Measurements from ENCODE around the gene MASP1. TPM values are rescaled to one million over a fixed set of nuclear protein-coding genes. Genes with fewer than 3 reads are reported as not detected.

The MASP1 gene
- total RNA-seq, 1 experiment from 2014 or later: not detected

GRCh38 chr3:187193181-187193580, 98.4 kb downstream of the MASP1 start:
- H3K27ac ChIP-seq (ENCODE audit: low read length): no peak overlapping the region
- ChIA-PET CTCF (no interaction called here), POLR2A (interaction anchor here (0.6 kb wide), 1 partner anchor 28 kb away, joined by 3 read pairs; no protein-coding TSS in a partner anchor)
- no peak for DNase-seq (ENCODE audit: low read depth, low spot score)
- no peak overlapping the region for H3K4me3 ChIP-seq (ENCODE audit: low read depth in 2 of 2, low read length in 2 of 2)
- TF ChIP-seq POLR2AphosphoS5 (IDR thresholded peaks at IDR 0.05; ENCODE audit: low read depth, low read length) (no peak), TCF7L2 (IDR thresholded peaks at IDR 0.05; ENCODE audit: low read depth, low read length) (no peak), SIN3A (IDR thresholded peaks at IDR 0.05; ENCODE audit: borderline replicate concordance, insufficient read depth, low read depth, low read length) (no peak), REST (IDR thresholded peaks at IDR 0.05; ENCODE audit: insufficient read depth in 1 of 2, low read depth in 2 of 2, low read length in 1 of 2) (no peak), CTCF (IDR thresholded peaks at IDR 0.05) (no peak)
- H3K9me3 ChIP-seq (ENCODE audit: control insufficient read depth, insufficient read depth, low read depth, low read length): no peaks in the 10 kb centered on the region
- ATAC-seq: no peak
- intact Hi-C loops (cut with micrococcal nuclease; ENCODE audit: unreplicated experiment) (no loop called here), in situ Hi-C loops (cut with HindIII; ENCODE audit: low pct_unique_long_range_greater_than_20kb, low sequenced_read_pairs) (no loop called here)
- no TSS peak for BruUV-seq (replicated peaks)
- no peaks in the 10 kb centered on the region for H3K36me3 ChIP-seq (ENCODE audit: control insufficient read depth, insufficient read depth, low read length)
- peaks cover 19% of the 10 kb centered on the region for H3K27me3 ChIP-seq (ENCODE audit: control insufficient read depth, insufficient read depth, low read length)
- no peaks in the 10 kb centered on the region for H3K4me1 ChIP-seq (ENCODE audit: control insufficient read depth, insufficient read depth, low read length)

GRCh38 chr3:187191271-187191670, 100.3 kb downstream of the MASP1 start:
- Histone ChIP-seq H3K27ac (ENCODE audit: low read length) (no peak overlapping the region), H3K36me3 (ENCODE audit: control insufficient read depth, insufficient read depth, low read length) (no peaks in the 10 kb centered on the region), H3K4me3 (ENCODE audit: low read depth in 2 of 2, low read length in 2 of 2) (no peak overlapping the region), H3K9me3 (ENCODE audit: control insufficient read depth, insufficient read depth, low read depth, low read length) (no peaks in the 10 kb centered on the region), H3K4me1 (ENCODE audit: control insufficient read depth, insufficient read depth, low read length) (no peaks in the 10 kb centered on the region), H3K27me3 (ENCODE audit: control insufficient read depth, insufficient read depth, low read length) (peaks cover 18% of the 10 kb centered on the region)
- BruUV-seq (replicated peaks): no TSS peak
- POLR2A ChIA-PET: interaction anchor here (0.6 kb wide), 1 partner anchor 135 kb away, joined by 3 read pairs; no protein-coding TSS in a partner anchor
- in situ Hi-C loops (cut with HindIII; ENCODE audit: low pct_unique_long_range_greater_than_20kb, low sequenced_read_pairs) (no loop called here), intact Hi-C loops (cut with micrococcal nuclease; ENCODE audit: unreplicated experiment) (no loop called here)
- CTCF ChIA-PET: no interaction called here
- ATAC-seq: no peak
- TF ChIP-seq REST (IDR thresholded peaks at IDR 0.05; ENCODE audit: insufficient read depth in 1 of 2, low read depth in 2 of 2, low read length in 1 of 2): no peak
- no peak for TF ChIP-seq CTCF (IDR thresholded peaks at IDR 0.05)
- TF ChIP-seq SIN3A (IDR thresholded peaks at IDR 0.05; ENCODE audit: borderline replicate concordance, insufficient read depth, low read depth, low read length): no peak
- TF ChIP-seq POLR2AphosphoS5 (IDR thresholded peaks at IDR 0.05; ENCODE audit: low read depth, low read length): no peak
- TF ChIP-seq TCF7L2 (IDR thresholded peaks at IDR 0.05; ENCODE audit: low read depth, low read length): no peak
- DNase-seq (ENCODE audit: low read depth, low spot score): no peak
